HepG2 (cell line): Measurements from ENCODE around the gene THRA. TPM values are rescaled to one million over a fixed set of nuclear protein-coding genes. Genes with fewer than 3 reads are reported as not detected.

ENCODE experiments used
- ELF3 ChIP-seq: IDR thresholded peaks from 2 replicates; pipeline ENCODE4 v1.6.1; 2016; ENCODE audit warnings: missing genetic modification reagents, missing compliant biosample characterization
- HNRNPUL1 ChIP-seq: fragments of 200-400 bp; formaldehyde crosslinking; IDR thresholded peaks from 2 replicates; pipeline ENCODE4 v1.6.1; 2017; ENCODE audit warnings: low read depth, mild to moderate bottlenecking, low read length, moderate library complexity
- NRL ChIP-seq: sonication (generic); formaldehyde crosslinking; IDR thresholded peaks from 2 replicates; pipeline ENCODE4 v1.5.0; 2020; ENCODE audit warnings: missing genetic modification reagents, mild to moderate bottlenecking, moderate library complexity, borderline replicate concordance
- SAP130 ChIP-seq: IDR thresholded peaks from 2 replicates; pipeline ENCODE4 v1.6.1; 2016; ENCODE audit warnings: low read depth
- ZFY ChIP-seq: sonication (generic); formaldehyde crosslinking; IDR thresholded peaks from 2 replicates; pipeline ENCODE4 v1.4.0; 2020; ENCODE audit warnings: missing genetic modification reagents
- ZNF75D ChIP-seq: sonication (generic); formaldehyde crosslinking; IDR thresholded peaks from 2 replicates; pipeline ENCODE4 v1.8.1; 2023; ENCODE audit warnings: missing genetic modification reagents, mild to moderate bottlenecking, borderline replicate concordance
- ZSCAN29 ChIP-seq: sonication (generic); formaldehyde crosslinking; conservative IDR thresholded peaks from 2 replicates; pipeline ENCODE4 v1.4.0; 2020; ENCODE audit warnings: mild to moderate bottlenecking, missing genetic modification reagents
- polyA plus RNA-seq, 8 experiments: library from polyadenylated mRNA; depleted of rRNA in 3 of 8; stranded (reverse) in 7 of 8; unstranded in 1 of 8; fragments of >200 nt; fragmentation: Illumina TruSeq in 4 of 8; extraction: Trizol in 4 of 8; gene quantifications; 2 replicates each; pipeline versions ENCODE4 v1.2.1 to v1.2.3, GENCODE V29; 2011 to 2016; ENCODE audit warnings: low read depth in 4 of 8, missing spikeins in 1 of 8, mixed read lengths in 1 of 8; ENCODE audit not compliant: insufficient read depth in 1 of 8
- total RNA-seq, 5 experiments: library from RNA; depleted of rRNA; stranded (reverse); fragments of >200 nt; fragmentation: Illumina TruSeq; extraction: Trizol; gene quantifications; 2 replicates each; pipeline ENCODE4 v1.2.3, GENCODE V29; 2016; ENCODE audit warnings: low read depth in 1 of 5
- TF ChIP-seq, protein P1 (sequence below), 2 experiments: fragments of 450-650 bp in 1 of 2; sonication (generic) in 1 of 2; formaldehyde crosslinking in 1 of 2; IDR thresholded peaks; 2 replicates each; pipeline versions ENCODE4 v1.6.1 to v1.8.0; 2016 to 2022; ENCODE audit warnings: antibody characterized with exemption in 1 of 2, mild to moderate bottlenecking in 1 of 2, missing genetic modification reagents in 1 of 2
- TF ChIP-seq, protein P2 (sequence below): sonication (generic); formaldehyde crosslinking; IDR thresholded peaks from 2 replicates; pipeline ENCODE4 v1.5.1; 2020; ENCODE audit warnings: mild to moderate bottlenecking, missing genetic modification reagents, moderate library complexity
- TF ChIP-seq, protein P3 (sequence below): sonication (generic); formaldehyde crosslinking; IDR thresholded peaks from 2 replicates; pipeline ENCODE4 v1.4.0; 2020; ENCODE audit warnings: missing genetic modification reagents

THRA gene
- total and polyA plus RNA-seq, 2 of the 13 experiments (the other 11 are each of a cell fraction or from before 2014, with no cell fraction given) = 8.0 to 9.9 TPM

DNA sequence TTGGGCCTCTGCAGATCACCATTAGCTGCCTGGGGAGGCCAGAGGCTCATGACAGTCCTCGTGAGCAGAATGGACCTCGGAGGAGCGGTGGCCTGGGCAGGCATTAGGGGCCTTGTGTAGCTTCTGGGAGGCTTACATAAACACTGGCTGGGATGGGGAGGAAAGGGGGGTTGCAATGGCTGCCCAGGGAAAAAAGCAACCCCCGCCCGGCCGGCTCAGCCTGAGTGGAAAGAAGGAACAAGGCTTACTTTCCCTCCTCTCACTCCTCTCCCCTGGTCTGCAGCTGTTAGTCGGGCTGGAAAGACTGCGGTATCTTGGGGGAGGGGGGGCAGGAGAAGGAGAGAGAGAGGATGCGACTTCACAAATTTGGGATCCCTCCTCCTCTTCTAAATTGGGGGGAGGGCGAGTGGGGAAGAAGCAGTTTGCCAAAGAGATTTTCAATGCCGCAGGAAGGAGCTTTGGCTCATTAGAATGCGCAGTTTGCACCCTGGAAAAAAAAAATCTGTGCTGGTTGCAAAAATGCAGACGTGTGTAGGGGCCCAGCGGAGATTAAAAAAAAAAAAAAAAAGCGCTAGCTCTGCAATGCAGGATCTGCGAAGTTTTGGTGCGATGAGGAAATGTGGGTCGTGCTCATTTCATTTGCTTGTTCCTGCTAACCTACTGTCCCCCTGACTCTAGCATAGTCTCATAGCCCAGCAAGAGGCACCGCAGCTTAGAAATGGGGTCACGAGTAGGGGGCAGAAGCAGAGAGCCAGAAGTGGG lies 44.2 kb downstream of the THRA start (continued):
- TF ChIP-seq, protein P1, sequence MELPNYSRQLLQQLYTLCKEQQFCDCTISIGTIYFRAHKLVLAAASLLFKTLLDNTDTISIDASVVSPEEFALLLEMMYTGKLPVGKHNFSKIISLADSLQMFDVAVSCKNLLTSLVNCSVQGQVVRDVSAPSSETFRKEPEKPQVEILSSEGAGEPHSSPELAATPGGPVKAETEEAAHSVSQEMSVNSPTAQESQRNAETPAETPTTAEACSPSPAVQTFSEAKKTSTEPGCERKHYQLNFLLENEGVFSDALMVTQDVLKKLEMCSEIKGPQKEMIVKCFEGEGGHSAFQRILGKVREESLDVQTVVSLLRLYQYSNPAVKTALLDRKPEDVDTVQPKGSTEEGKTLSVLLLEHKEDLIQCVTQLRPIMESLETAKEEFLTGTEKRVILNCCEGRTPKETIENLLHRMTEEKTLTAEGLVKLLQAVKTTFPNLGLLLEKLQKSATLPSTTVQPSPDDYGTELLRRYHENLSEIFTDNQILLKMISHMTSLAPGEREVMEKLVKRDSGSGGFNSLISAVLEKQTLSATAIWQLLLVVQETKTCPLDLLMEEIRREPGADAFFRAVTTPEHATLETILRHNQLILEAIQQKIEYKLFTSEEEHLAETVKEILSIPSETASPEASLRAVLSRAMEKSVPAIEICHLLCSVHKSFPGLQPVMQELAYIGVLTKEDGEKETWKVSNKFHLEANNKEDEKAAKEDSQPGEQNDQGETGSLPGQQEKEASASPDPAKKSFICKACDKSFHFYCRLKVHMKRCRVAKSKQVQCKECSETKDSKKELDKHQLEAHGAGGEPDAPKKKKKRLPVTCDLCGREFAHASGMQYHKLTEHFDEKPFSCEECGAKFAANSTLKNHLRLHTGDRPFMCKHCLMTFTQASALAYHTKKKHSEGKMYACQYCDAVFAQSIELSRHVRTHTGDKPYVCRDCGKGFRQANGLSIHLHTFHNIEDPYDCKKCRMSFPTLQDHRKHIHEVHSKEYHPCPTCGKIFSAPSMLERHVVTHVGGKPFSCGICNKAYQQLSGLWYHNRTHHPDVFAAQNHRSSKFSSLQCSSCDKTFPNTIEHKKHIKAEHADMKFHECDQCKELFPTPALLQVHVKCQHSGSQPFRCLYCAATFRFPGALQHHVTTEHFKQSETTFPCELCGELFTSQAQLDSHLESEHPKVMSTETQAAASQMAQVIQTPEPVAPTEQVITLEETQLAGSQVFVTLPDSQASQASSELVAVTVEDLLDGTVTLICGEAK (IDR thresholded peaks at IDR 0.05) = no peak
- TF ChIP-seq, protein P1 (CRISPR knock-in tag; IDR thresholded peaks at IDR 0.05) = no peak
- TF ChIP-seq HNRNPUL1 (no peak), ELF3 (CRISPR knock-in tag) (0 out of 2 replicates have a peak, but pooled peaks have one; percentile 15), ZFY (CRISPR knock-in tag) (peak; percentile 37; the same call in 1 of the 2 replicates), SAP130 (CRISPR knock-in tag) (peak; percentile 20; the same call in 1 of the 2 replicates), ZSCAN29 (CRISPR knock-in tag) (no peak), NRL (CRISPR knock-in tag) (0 out of 2 replicates have a peak, but pooled peaks have one; percentile 26), ZNF75D (CRISPR knock-in tag) (0 out of 2 replicates have a peak, but pooled peaks have one; percentile 41)
- TF ChIP-seq, protein P2, sequence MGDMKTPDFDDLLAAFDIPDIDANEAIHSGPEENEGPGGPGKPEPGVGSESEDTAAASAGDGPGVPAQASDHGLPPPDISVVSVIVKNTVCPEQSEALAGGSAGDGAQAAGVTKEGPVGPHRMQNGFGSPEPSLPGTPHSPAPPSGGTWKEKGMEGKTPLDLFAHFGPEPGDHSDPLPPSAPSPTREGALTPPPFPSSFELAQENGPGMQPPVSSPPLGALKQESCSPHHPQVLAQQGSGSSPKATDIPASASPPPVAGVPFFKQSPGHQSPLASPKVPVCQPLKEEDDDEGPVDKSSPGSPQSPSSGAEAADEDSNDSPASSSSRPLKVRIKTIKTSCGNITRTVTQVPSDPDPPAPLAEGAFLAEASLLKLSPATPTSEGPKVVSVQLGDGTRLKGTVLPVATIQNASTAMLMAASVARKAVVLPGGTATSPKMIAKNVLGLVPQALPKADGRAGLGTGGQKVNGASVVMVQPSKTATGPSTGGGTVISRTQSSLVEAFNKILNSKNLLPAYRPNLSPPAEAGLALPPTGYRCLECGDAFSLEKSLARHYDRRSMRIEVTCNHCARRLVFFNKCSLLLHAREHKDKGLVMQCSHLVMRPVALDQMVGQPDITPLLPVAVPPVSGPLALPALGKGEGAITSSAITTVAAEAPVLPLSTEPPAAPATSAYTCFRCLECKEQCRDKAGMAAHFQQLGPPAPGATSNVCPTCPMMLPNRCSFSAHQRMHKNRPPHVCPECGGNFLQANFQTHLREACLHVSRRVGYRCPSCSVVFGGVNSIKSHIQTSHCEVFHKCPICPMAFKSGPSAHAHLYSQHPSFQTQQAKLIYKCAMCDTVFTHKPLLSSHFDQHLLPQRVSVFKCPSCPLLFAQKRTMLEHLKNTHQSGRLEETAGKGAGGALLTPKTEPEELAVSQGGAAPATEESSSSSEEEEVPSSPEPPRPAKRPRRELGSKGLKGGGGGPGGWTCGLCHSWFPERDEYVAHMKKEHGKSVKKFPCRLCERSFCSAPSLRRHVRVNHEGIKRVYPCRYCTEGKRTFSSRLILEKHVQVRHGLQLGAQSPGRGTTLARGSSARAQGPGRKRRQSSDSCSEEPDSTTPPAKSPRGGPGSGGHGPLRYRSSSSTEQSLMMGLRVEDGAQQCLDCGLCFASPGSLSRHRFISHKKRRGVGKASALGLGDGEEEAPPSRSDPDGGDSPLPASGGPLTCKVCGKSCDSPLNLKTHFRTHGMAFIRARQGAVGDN (CRISPR knock-in tag) = peak; percentile 56; the same call in 1 of the 2 replicates
- TF ChIP-seq, protein P3, sequence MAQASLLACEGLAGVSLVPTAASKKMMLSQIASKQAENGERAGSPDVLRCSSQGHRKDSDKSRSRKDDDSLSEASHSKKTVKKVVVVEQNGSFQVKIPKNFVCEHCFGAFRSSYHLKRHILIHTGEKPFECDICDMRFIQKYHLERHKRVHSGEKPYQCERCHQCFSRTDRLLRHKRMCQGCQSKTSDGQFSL = 0 out of 2 replicates have a peak, but pooled peaks have one; percentile 22
